CD4-positive, alpha-beta T cell treated with Interleukin-4 for 1 hour (primary cell): ENCODE data around the gene SIGLEC6.

ENCODE experiments used
- DNase-seq, 2 donors: peaks; one replicate each; pipeline ENCODE4 v3.0.0-alpha.2; 2020 to 2022

Gene SIGLEC6

DNA sequence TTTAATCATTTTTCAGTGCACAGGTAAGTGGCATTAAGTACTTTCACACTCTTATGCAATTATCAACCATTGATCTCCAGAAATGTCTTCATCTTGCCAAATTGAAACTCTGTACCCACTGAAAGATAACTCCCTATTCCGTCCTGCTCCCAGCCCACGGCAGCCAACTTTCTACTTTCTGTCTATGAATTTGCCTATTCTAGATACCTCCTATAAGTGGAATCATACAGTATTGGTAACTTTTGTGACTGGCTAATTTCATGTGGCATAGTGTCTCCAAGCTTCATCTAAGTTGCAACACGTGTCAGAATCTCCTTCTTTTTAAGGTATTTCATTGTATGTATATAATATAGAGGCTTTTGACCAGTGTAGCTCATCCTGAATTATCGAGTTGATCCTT is 58.9 kb downstream of the SIGLEC6 start:
- no peak for DNase-seq

DNA sequence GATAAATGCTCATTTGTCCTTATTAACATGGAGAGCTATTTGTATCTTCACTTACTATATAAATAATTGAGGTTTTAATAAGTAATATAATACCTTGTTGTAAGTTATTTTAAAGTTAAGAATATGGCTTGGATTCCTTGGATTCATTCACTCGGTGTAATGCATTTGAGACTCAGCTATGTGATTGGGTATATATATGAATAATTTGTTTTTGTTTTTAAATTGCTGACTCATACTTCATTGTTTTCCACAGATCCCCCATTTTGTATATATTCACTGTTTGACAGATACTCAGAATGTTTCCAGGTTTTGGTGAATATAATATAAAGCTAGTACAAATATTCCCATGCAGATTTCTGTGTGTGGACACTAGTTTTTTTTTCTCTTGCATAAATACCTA is 59.9 kb downstream of the SIGLEC6 start:
- no peak for DNase-seq

- no peak for DNase-seq
Measured at GRCh38 chr19:51470966-51471365, 60.5 kb downstream of the SIGLEC6 start.

GRCh38 chr19:51469629-51470028 is 61.8 kb downstream of the SIGLEC6 start:
- DNase-seq: no peak

DNA sequence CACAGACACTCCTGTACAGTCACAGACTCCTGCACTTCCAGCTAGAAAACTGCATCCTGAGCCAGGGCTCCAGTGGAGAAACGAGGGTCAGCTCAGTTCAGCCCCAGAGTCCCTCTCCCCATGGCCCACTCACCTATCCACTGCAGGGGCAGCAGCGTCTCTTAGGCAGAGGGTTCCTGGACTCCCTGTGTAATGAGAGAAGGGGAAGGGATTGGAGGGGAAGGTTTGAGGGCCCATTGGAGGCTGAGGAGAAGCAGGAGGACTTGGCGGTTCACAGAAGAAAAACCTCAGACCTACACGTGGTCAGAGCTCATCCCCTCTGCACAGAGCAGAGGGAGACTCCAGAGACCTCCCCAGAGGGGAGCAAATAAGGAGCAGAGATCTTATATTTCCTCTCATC is 62.3 kb downstream of the SIGLEC6 start:
- DNase-seq: no peak

GRCh38 chr19:51468545-51468920 is 62.9 kb downstream of the SIGLEC6 start:
- DNase-seq: no peak

- DNase-seq: no peak
Measured at GRCh38 chr19:51467864-51468544, 63.5 kb downstream of the SIGLEC6 start.
